Ishikawa (cell line): ENCODE results near the gene XRRA1.

Source experiments
- CEBPB ChIP-seq: IDR thresholded peaks from 2 replicates; pipeline ENCODE4 v1.6.1; 2012
- CREB1 ChIP-seq: IDR thresholded peaks from 2 replicates; pipeline ENCODE4 v1.6.1; 2012; ENCODE audit warnings: low read depth
- EGR1 ChIP-seq: IDR thresholded peaks from 2 replicates; pipeline ENCODE4 v1.6.1; 2012
- EP300 ChIP-seq: IDR thresholded peaks from 2 replicates; pipeline ENCODE4 v1.6.1; 2012; ENCODE audit warnings: borderline replicate concordance
- FOXM1 ChIP-seq: IDR thresholded peaks from 2 replicates; pipeline ENCODE4 v1.6.1; 2012; ENCODE audit warnings: low read depth, borderline replicate concordance
- MAX ChIP-seq: IDR thresholded peaks from 2 replicates; pipeline ENCODE4 v1.6.1; 2012
- NFIC ChIP-seq: IDR thresholded peaks from 2 replicates; pipeline ENCODE4 v1.6.1; 2012
- RAD21 ChIP-seq: IDR thresholded peaks from 2 replicates; pipeline ENCODE4 v1.6.1; 2012; ENCODE audit warnings: low read depth
- REST ChIP-seq: IDR thresholded peaks from 2 replicates; pipeline ENCODE4 v1.6.1; 2012; ENCODE audit warnings: low read depth, mild to moderate bottlenecking
- TAF1 ChIP-seq: IDR thresholded peaks from 2 replicates; pipeline ENCODE4 v1.6.1; 2012; ENCODE audit warnings: low read depth, mild to moderate bottlenecking
- TCF12 ChIP-seq: IDR thresholded peaks from 2 replicates; pipeline ENCODE4 v1.6.1; 2012; ENCODE audit warnings: low read depth
- TEAD4 ChIP-seq: IDR thresholded peaks from 2 replicates; pipeline ENCODE4 v1.6.1; 2012
- USF1 ChIP-seq: IDR thresholded peaks from 2 replicates; pipeline ENCODE4 v1.6.1; 2012
- YY1 ChIP-seq: IDR thresholded peaks from 2 replicates; pipeline ENCODE4 v1.6.1; 2012; ENCODE audit warnings: low read depth
- ZBTB7A ChIP-seq: IDR thresholded peaks from 2 replicates; pipeline ENCODE4 v1.6.1; 2012; ENCODE audit warnings: low read depth

XRRA1 gene

GRCh38 chr11:74923125-74923524 is 25.8 kb downstream of the XRRA1 start:
- no peak for TF ChIP-seq RAD21
- TF ChIP-seq EP300 = no peak
- no peak for TF ChIP-seq MAX
- TF ChIP-seq NFIC = no peak
- no peak for TF ChIP-seq EGR1
- TF ChIP-seq TEAD4 = no peak
- no peak for TF ChIP-seq CEBPB
- TF ChIP-seq TCF12 = no peak
- TF ChIP-seq ZBTB7A = no peak
- no peak for TF ChIP-seq CREB1
- no peak for TF ChIP-seq TAF1
- no peak for TF ChIP-seq YY1
- no peak for TF ChIP-seq REST
- no peak for TF ChIP-seq FOXM1

- TF ChIP-seq YY1 (no peak), CEBPB (no peak), EGR1 (no peak), TCF12 (no peak), TEAD4 (no peak), ZBTB7A (no peak), RAD21 (no peak), REST (no peak), MAX (no peak), EP300 (no peak), FOXM1 (no peak), USF1 (no peak), NFIC (no peak)
Observed at GRCh38 chr11:74909812-74910211, 39.1 kb downstream of the XRRA1 start.

- TF ChIP-seq ZBTB7A (no peak), FOXM1 (no peak), YY1 (no peak), TAF1 (no peak), RAD21 (no peak), NFIC (no peak), EGR1 (no peak), REST (no peak), TCF12 (no peak), TEAD4 (no peak), USF1 (no peak), EP300 (no peak), MAX (no peak), CEBPB (no peak), CREB1 (no peak)
Observed at GRCh38 chr11:74909385-74909784, 39.5 kb downstream of the XRRA1 start.

- no peak for TF ChIP-seq EP300
- no peak for TF ChIP-seq FOXM1
- TF ChIP-seq YY1 = no peak
- TF ChIP-seq EGR1 = no peak
- TF ChIP-seq MAX = no peak
- no peak for TF ChIP-seq TEAD4
- no peak for TF ChIP-seq USF1
- TF ChIP-seq RAD21 = no peak
- no peak for TF ChIP-seq TAF1
- TF ChIP-seq REST = no peak
- no peak for TF ChIP-seq NFIC
- TF ChIP-seq ZBTB7A = no peak
- TF ChIP-seq CREB1 = no peak
- no peak for TF ChIP-seq TCF12
Observed at GRCh38 chr11:74905326-74905725, 43.6 kb downstream of the XRRA1 start.
